WTC11 (cell line): Measurements from ENCODE around the gene DDX28. TPM values are rescaled to one million over a fixed set of nuclear protein-coding genes. Genes with fewer than 3 reads are reported as not detected.
"Not testable (repeated sequence)": the region's sequence is repeated elsewhere in the genome, so short reads cannot be mapped to it uniquely, and the experiment has no call there.

ENCODE experiments used
- ATAC-seq: fragments of 200-7000 bp; cut with Tn5 transposase; 2 replicates; pipeline ENCODE4 v1.10.0; 2021; ENCODE audit warnings: mild to moderate bottlenecking, moderate library complexity
- CTCF ChIA-PET: fragments of 300-600 bp; sonication (Branson Sonifier 250); formaldehyde crosslinking; loops from one replicate; lab custom pipeline; 2021; ENCODE audit warnings: antibody characterized with exemption; lab: Charles Lee
- POLR2A ChIA-PET: fragments of 350-600 bp; sonication (Branson Sonifier 250); formaldehyde crosslinking; loops from one replicate; lab custom pipeline; 2021; ENCODE audit warnings: antibody characterized with exemption; lab: Charles Lee
- DNase-seq: peaks from one replicate; pipeline ENCODE4 v3.0.0; 2021; ENCODE audit warnings: low spot score
- H3K27ac Mint-ChIP-seq: 2 replicates; pipeline ENCODE4 v1.8.0; 2021; ENCODE audit warnings: mixed read lengths
- H3K27me3 Mint-ChIP-seq: 2 replicates; pipeline ENCODE4 v1.8.0; 2021; ENCODE audit warnings: low read depth, mild to moderate bottlenecking, moderate library complexity, mixed read lengths
- H3K36me3 Mint-ChIP-seq: 2 replicates; pipeline ENCODE4 v1.8.0; 2021; ENCODE audit warnings: mixed read lengths
- H3K4me1 Mint-ChIP-seq: 2 replicates; pipeline ENCODE4 v1.8.0; 2022; ENCODE audit warnings: mixed read lengths
- H3K4me3 Mint-ChIP-seq: 2 replicates; pipeline ENCODE4 v1.8.0; 2021; ENCODE audit warnings: mild to moderate bottlenecking, moderate library complexity, mixed read lengths
- H3K9me3 Mint-ChIP-seq: 2 replicates; pipeline ENCODE4 v1.8.0; 2021; ENCODE audit warnings: mixed read lengths
- ESRRA ChIP-seq: sonication (generic); formaldehyde crosslinking; IDR thresholded peaks from 2 replicates; pipeline ENCODE4 v1.8.1; 2022; ENCODE audit warnings: mild to moderate bottlenecking, missing genetic modification reagents, borderline replicate concordance
- GTF2I ChIP-seq: fragments of 250-450 bp; sonication (Bioruptor Pico); conservative IDR thresholded peaks from 2 replicates; pipeline ENCODE4 v1.4.0; 2021; ENCODE audit warnings: mild to moderate bottlenecking
- HMGA2 ChIP-seq: fragments of 250-450 bp; sonication (Bioruptor Pico); IDR thresholded peaks from 2 replicates; pipeline ENCODE4 v1.4.0; 2021; ENCODE audit warnings: mild to moderate bottlenecking, moderate library complexity
- MXD4 ChIP-seq: fragments of 250-450 bp; sonication (Bioruptor Pico); IDR thresholded peaks from 2 replicates; pipeline ENCODE4 v1.8.0; 2021; ENCODE audit warnings: mild to moderate bottlenecking, moderate library complexity, borderline replicate concordance
- SMAD3 ChIP-seq: sonication (generic); formaldehyde crosslinking; IDR thresholded peaks from 2 replicates; pipeline ENCODE4 v1.8.0; 2022; ENCODE audit warnings: missing genetic modification reagents, mild to moderate bottlenecking, borderline replicate concordance
- SP1 ChIP-seq: sonication (generic); formaldehyde crosslinking; conservative IDR thresholded peaks from 2 replicates; pipeline ENCODE4 v1.8.1; 2022; ENCODE audit warnings: missing genetic modification reagents
- TEAD1 ChIP-seq: sonication (generic); formaldehyde crosslinking; IDR thresholded peaks from 2 replicates; pipeline ENCODE4 v1.8.0; 2022; ENCODE audit warnings: mild to moderate bottlenecking, missing genetic modification reagents
- ZNF219 ChIP-seq: sonication (generic); formaldehyde crosslinking; IDR thresholded peaks from 2 replicates; pipeline ENCODE4 v1.8.0; 2023; ENCODE audit warnings: missing genetic modification reagents, mild to moderate bottlenecking, borderline replicate concordance
- ZNF263 ChIP-seq: sonication (generic); formaldehyde crosslinking; IDR thresholded peaks from 2 replicates; pipeline ENCODE4 v1.8.1; 2022; ENCODE audit warnings: low read depth, mild to moderate bottlenecking, moderate library complexity, missing genetic modification reagents
- ZNF396 ChIP-seq: fragments of 250-450 bp; sonication (Bioruptor Pico); IDR thresholded peaks from 2 replicates; pipeline ENCODE4 v1.8.0; 2021; ENCODE audit warnings: mild to moderate bottlenecking, moderate library complexity, borderline replicate concordance
- total RNA-seq: library from RNA; stranded (reverse); gene quantifications from 3 replicates; pipeline ENCODE4 v1.2.3, GENCODE V29; 2021
- TF ChIP-seq, protein P1 (sequence below): fragments of 250-450 bp; sonication (Bioruptor Pico); IDR thresholded peaks from 2 replicates; pipeline ENCODE4 v1.9.0; 2021; ENCODE audit warnings: mild to moderate bottlenecking
- TF ChIP-seq, protein P2 (sequence below): sonication (generic); formaldehyde crosslinking; IDR thresholded peaks from 2 replicates; pipeline ENCODE4 v1.8.1; 2023; ENCODE audit warnings: mild to moderate bottlenecking, missing genetic modification reagents, moderate library complexity
- TF ChIP-seq, protein P3 (sequence below): sonication (generic); formaldehyde crosslinking; IDR thresholded peaks from 2 replicates; pipeline ENCODE4 v1.8.1; 2023; ENCODE audit warnings: mild to moderate bottlenecking, missing genetic modification reagents, moderate library complexity
- TF ChIP-seq, protein P4 (sequence below): fragments of 200-600 bp; IDR thresholded peaks from 2 replicates; pipeline ENCODE4 v1.8.0; 2022; ENCODE audit warnings: antibody characterized with exemption
- TF ChIP-seq, protein P5 (sequence below): fragments of 250-450 bp; sonication (Bioruptor Pico); IDR thresholded peaks from 2 replicates; pipeline ENCODE4 v1.9.0; 2021; ENCODE audit warnings: moderate library complexity, mild to moderate bottlenecking, inconsistent platforms, borderline replicate concordance
- TF ChIP-seq, protein P6 (sequence below): sonication (generic); formaldehyde crosslinking; IDR thresholded peaks from 2 replicates; pipeline ENCODE4 v1.8.0; 2022; ENCODE audit warnings: mild to moderate bottlenecking, missing genetic modification reagents
- TF ChIP-seq, protein P7 (sequence below): sonication (generic); formaldehyde crosslinking; IDR thresholded peaks from 2 replicates; pipeline ENCODE4 v1.8.1; 2023; ENCODE audit warnings: mild to moderate bottlenecking, missing genetic modification reagents
- TF ChIP-seq, protein P8 (sequence below): sonication (generic); formaldehyde crosslinking; IDR thresholded peaks from 2 replicates; pipeline ENCODE4 v1.8.0; 2022; ENCODE audit warnings: mild to moderate bottlenecking, missing genetic modification reagents

The DDX28 gene
- total RNA-seq, 1 experiment from 2014 or later, result 15.2 TPM

DNA sequence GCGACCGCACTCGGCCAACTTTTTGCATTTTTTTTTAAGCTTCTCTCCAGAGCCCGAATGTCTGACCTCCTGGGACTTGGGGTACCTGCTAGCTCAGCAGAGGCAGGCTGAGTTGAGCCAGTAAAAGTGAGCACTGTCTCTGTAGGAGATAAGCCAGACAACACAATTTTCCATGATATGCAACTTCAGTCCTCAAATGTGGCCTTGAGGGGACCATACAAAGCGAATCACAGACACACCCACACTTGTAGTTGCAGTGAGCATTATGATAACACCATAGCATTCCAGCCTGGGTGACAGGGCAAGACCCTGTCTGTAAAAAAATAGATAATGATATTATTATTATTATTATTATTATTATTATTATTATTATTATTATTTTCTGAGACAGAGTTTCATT, 26.4 kb downstream of the DDX28 start:
- no peak overlapping the region for H3K4me3 Mint-ChIP-seq
- no peaks in the 10 kb centered on the region for H3K36me3 Mint-ChIP-seq
- no peak overlapping the region for H3K27ac Mint-ChIP-seq
- DNase-seq, result no peak
- peaks cover 4% of the 10 kb centered on the region for H3K9me3 Mint-ChIP-seq
- TF ChIP-seq, protein P1, sequence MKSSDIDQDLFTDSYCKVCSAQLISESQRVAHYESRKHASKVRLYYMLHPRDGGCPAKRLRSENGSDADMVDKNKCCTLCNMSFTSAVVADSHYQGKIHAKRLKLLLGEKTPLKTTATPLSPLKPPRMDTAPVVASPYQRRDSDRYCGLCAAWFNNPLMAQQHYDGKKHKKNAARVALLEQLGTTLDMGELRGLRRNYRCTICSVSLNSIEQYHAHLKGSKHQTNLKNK (CRISPR knock-in tag), result no peak
- TF ChIP-seq, protein P2, sequence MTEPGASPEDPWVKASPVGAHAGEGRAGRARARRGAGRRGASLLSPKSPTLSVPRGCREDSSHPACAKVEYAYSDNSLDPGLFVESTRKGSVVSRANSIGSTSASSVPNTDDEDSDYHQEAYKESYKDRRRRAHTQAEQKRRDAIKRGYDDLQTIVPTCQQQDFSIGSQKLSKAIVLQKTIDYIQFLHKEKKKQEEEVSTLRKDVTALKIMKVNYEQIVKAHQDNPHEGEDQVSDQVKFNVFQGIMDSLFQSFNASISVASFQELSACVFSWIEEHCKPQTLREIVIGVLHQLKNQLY, result no peak
- TF ChIP-seq HMGA2 (peak; percentile 76; the same call in 1 of the 2 replicates), ZNF219 (no peak)
- H3K4me1 Mint-ChIP-seq, result no peaks in the 10 kb centered on the region
- ATAC-seq, result no peak
- ChIA-PET CTCF (interaction anchor here (0.6 to 0.7 kb wide), 2 partner anchors 44 kb away, joined by 3 read pairs; no protein-coding TSS in a partner anchor), POLR2A (no interaction called here)
- peaks cover 16% of the 10 kb centered on the region for H3K27me3 Mint-ChIP-seq

DNA sequence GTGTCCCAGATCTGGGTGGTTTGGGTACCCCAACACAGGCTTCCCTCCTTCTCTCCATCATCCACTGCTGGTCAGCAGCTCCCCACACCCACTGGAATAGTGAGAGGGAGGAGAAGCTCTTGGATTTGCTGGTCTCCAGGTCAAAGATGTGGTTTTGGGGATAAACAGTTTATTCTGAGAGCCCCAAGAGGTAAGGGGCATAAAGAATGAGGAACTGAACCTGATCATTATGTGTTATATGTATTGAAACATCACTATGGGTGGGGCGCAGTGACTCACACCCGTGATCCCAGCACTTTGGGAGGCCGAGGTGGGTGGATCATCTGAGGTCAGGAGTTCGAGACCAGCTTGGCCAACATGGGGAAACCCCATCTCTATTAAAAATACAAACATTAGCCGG, 27.6 kb downstream of the DDX28 start:
- Mint-ChIP-seq H3K27ac (no peak overlapping the region), H3K4me1 (no peaks in the 10 kb centered on the region), H3K9me3 (peaks cover 4% of the 10 kb centered on the region), H3K36me3 (no peaks in the 10 kb centered on the region), H3K27me3 (peaks cover 20% of the 10 kb centered on the region), H3K4me3 (no peak overlapping the region)
- ChIA-PET CTCF (interaction anchor here (0.7 kb wide), 2 partner anchors 413 to 736 kb away, joined by 4 read pairs; no protein-coding TSS in a partner anchor), POLR2A (no interaction called here)
- DNase-seq (no peak), ATAC-seq (no peak)
- TF ChIP-seq, protein P3, sequence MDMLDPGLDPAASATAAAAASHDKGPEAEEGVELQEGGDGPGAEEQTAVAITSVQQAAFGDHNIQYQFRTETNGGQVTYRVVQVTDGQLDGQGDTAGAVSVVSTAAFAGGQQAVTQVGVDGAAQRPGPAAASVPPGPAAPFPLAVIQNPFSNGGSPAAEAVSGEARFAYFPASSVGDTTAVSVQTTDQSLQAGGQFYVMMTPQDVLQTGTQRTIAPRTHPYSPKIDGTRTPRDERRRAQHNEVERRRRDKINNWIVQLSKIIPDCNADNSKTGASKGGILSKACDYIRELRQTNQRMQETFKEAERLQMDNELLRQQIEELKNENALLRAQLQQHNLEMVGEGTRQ (CRISPR knock-in tag), result no peak
- TF ChIP-seq, protein P4, sequence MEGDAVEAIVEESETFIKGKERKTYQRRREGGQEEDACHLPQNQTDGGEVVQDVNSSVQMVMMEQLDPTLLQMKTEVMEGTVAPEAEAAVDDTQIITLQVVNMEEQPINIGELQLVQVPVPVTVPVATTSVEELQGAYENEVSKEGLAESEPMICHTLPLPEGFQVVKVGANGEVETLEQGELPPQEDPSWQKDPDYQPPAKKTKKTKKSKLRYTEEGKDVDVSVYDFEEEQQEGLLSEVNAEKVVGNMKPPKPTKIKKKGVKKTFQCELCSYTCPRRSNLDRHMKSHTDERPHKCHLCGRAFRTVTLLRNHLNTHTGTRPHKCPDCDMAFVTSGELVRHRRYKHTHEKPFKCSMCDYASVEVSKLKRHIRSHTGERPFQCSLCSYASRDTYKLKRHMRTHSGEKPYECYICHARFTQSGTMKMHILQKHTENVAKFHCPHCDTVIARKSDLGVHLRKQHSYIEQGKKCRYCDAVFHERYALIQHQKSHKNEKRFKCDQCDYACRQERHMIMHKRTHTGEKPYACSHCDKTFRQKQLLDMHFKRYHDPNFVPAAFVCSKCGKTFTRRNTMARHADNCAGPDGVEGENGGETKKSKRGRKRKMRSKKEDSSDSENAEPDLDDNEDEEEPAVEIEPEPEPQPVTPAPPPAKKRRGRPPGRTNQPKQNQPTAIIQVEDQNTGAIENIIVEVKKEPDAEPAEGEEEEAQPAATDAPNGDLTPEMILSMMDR, result no peak
- no peak for TF ChIP-seq ESRRA (CRISPR knock-in tag)

DNA sequence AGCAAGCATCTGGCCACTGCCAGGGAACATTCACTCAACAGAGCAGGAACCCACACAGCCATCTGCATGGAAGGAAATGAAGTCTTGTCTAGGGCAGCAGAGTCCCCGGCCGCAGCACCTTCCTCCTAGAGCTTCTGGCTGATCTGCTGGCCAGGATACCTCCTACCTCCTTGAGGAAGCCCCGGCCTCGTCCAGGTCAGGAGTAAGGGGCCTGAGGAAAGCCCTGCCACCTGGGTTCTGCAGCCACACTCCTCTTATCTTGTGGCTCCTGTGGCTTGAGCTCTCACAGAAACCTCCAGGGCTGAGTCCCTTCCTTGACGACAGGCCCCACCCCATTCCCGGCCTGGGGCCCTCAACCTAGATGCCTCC, 29.0 kb downstream of the DDX28 start:
- ATAC-seq, POLR2A ChIA-PET: not testable (repeated sequence)

DNA sequence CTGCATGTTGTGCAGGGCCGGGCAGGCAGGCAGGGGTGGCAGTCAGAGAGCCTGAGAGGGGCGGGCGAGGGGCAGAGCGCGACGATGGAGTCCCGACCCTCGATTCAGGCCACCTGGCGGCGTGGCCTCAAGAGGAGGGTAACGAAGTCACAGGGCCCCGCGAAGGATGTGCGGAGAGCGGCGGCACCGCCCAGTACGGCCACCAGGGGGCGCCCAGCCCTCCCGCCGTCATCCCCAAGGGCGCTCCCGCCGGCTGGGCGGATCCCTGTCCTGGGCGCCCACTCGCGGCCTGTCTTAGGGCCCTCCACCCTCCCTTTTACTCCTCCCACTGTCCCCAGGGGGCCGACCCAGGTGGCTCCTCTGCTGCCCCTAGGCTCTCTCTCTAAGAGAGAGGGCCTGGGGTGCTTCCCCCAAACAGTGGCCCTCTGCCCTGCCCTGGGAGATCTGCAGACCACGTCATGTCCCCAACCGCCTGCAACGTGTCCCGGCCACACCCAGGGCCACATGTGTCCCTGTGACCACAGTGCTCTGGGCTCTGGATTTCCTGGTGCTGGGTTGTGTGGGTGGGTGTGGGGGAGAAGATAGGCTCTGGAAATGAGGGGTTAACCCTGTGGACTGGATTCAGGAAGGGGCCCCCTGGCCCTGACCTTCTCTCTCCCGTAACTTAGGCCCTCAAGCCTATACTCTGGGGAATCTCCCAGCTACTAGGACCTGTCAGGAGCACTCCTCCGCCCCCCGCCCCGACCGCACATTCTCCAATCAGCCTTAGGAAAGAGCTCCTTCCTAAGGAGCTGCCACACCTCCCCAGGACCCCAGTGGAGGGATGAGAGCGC, 29.6 kb downstream of the DDX28 start:
- ATAC-seq (peak; percentile 89), DNase-seq (peak; percentile 83)
- Mint-ChIP-seq H3K4me1 (no peaks in the 10 kb centered on the region), H3K27me3 (peaks cover 20% of the 10 kb centered on the region), H3K36me3 (no peaks in the 10 kb centered on the region), H3K4me3 (no peak overlapping the region), H3K9me3 (no peaks in the 10 kb centered on the region), H3K27ac (no peak overlapping the region)
- POLR2A ChIA-PET, result no interaction called here
- CTCF ChIA-PET, result interaction anchor here (0.6 to 1.3 kb wide), 12 partner anchors 9 to 209 kb away, joined by 3 to 17 read pairs (median 4); no protein-coding TSS in a partner anchor
- TF ChIP-seq, protein P5, sequence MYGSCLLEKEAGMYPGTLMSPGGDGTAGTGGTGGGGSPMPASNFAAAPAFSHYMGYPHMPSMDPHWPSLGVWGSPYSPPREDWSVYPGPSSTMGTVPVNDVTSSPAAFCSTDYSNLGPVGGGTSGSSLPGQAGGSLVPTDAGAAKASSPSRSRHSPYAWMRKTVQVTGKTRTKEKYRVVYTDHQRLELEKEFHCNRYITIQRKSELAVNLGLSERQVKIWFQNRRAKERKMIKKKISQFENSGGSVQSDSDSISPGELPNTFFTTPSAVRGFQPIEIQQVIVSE (CRISPR knock-in tag), result no peak
- TF ChIP-seq SMAD3, result 0 out of 2 replicates have a peak, but pooled peaks have one; percentile 51
- no peak for TF ChIP-seq ZNF396 (CRISPR knock-in tag)
- TF ChIP-seq SP1 (CRISPR knock-in tag), result peak; percentile 61
- TF ChIP-seq ZNF263 (CRISPR knock-in tag), result peak; percentile 92
- TF ChIP-seq MXD4 (CRISPR knock-in tag), result no peak
- TF ChIP-seq GTF2I (CRISPR knock-in tag), result no peak
- TF ChIP-seq, protein P6, sequence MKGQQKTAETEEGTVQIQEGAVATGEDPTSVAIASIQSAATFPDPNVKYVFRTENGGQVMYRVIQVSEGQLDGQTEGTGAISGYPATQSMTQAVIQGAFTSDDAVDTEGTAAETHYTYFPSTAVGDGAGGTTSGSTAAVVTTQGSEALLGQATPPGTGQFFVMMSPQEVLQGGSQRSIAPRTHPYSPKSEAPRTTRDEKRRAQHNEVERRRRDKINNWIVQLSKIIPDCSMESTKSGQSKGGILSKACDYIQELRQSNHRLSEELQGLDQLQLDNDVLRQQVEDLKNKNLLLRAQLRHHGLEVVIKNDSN (CRISPR knock-in tag), result 0 out of 2 replicates have a peak, but pooled peaks have one; percentile 34
- TF ChIP-seq, protein P7, sequence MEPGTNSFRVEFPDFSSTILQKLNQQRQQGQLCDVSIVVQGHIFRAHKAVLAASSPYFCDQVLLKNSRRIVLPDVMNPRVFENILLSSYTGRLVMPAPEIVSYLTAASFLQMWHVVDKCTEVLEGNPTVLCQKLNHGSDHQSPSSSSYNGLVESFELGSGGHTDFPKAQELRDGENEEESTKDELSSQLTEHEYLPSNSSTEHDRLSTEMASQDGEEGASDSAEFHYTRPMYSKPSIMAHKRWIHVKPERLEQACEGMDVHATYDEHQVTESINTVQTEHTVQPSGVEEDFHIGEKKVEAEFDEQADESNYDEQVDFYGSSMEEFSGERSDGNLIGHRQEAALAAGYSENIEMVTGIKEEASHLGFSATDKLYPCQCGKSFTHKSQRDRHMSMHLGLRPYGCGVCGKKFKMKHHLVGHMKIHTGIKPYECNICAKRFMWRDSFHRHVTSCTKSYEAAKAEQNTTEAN (CRISPR knock-in tag), result 0 out of 2 replicates have a peak, but pooled peaks have one; percentile 56
- TF ChIP-seq TEAD1 (CRISPR knock-in tag), result no peak; the same call in 1 of the 2 replicates
- TF ChIP-seq, protein P8, sequence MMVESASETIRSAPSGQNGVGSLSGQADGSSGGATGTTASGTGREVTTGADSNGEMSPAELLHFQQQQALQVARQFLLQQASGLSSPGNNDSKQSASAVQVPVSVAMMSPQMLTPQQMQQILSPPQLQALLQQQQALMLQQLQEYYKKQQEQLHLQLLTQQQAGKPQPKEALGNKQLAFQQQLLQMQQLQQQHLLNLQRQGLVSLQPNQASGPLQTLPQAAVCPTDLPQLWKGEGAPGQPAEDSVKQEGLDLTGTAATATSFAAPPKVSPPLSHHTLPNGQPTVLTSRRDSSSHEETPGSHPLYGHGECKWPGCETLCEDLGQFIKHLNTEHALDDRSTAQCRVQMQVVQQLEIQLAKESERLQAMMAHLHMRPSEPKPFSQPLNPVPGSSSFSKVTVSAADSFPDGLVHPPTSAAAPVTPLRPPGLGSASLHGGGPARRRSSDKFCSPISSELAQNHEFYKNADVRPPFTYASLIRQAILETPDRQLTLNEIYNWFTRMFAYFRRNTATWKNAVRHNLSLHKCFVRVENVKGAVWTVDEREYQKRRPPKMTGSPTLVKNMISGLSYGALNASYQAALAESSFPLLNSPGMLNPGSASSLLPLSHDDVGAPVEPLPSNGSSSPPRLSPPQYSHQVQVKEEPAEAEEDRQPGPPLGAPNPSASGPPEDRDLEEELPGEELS (CRISPR knock-in tag), result no peak

More for the DNA sequence above, 29.0 kb downstream of the DDX28 start:
- not testable (repeated sequence) for H3K4me3 Mint-ChIP-seq, H3K9me3 Mint-ChIP-seq, H3K36me3 Mint-ChIP-seq, DNase-seq, H3K27ac Mint-ChIP-seq, H3K4me1 Mint-ChIP-seq
- CTCF ChIA-PET, result interaction anchor here (0.6 to 1.3 kb wide), 12 partner anchors 10 to 209 kb away, joined by 3 to 17 read pairs (median 4); no protein-coding TSS in a partner anchor
- H3K27me3 Mint-ChIP-seq, result peaks cover 20% of the 10 kb centered on the region
